OCI-LY1 (cell line): ENCODE measurements around the gene RET.

Experiments
- CTCF ChIP-seq: fragments of 200-600 bp; sonication (generic), shearing (Covaris generic); IDR thresholded peaks from 2 replicates; pipeline ENCODE4 v1.5.1; 2017; ENCODE audit warnings: mild to moderate bottlenecking, antibody characterized with exemption, low read length, moderate library complexity, mixed read lengths
- EZH2 ChIP-seq: fragments of 200-600 bp; sonication (generic), shearing (Covaris generic); IDR thresholded peaks from 2 replicates; pipeline ENCODE4 v1.8.0; 2017; ENCODE audit warnings: borderline replicate concordance, mixed run types, mild to moderate bottlenecking, antibody characterized with exemption, low read length, moderate library complexity, mixed read lengths

GRCh38 chr10:43091846-43092245, 15.0 kb downstream of the RET start:
- no peak for TF ChIP-seq CTCF
- TF ChIP-seq EZH2: no peak
